Tibial nerve (tissue), 4 donors: ENCODE data around the gene DDX10.

Source experiments
- EP300 ChIP-seq, 2 donors: sonication (generic); formaldehyde crosslinking; IDR thresholded peaks; one replicate each; pipeline ENCODE4 v1.6.1; 2017; ENCODE audit warnings: antibody characterized with exemption in 2 of 2, mild to moderate bottlenecking in 1 of 2
- TF ChIP-seq, protein P1 (sequence below), 5 experiments: fragments of 200-600 bp in 3 of 5; fragments of 450-650 bp in 2 of 5; sonication (generic) in 3 of 5; IDR thresholded peaks; one replicate each; pipeline ENCODE4 v1.5.1; 2016 to 2019; ENCODE audit warnings: antibody characterized with exemption in 5 of 5, mild to moderate bottlenecking in 3 of 5, moderate library complexity in 2 of 5

DNA sequence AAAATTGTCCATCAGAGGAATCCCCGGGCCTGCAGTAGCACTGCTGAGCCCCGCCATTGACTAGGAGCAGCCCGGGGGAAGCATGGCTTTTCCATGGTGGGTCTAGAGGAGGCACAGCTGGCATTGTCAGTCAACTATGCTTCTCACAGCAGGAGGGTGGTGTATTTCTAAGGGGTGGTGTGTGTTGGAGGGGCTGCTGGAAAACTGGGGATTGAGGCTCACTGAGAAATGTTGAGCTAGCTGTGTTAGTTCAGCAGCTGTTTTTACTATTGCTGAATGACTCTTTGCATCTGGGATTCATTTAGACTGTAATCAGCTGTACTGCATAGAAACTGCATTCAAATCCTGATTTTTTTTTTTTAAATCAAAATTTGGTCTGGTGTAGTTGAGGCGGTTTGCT, 5.6 kb downstream of the DDX10 start:
- TF ChIP-seq, protein P1, sequence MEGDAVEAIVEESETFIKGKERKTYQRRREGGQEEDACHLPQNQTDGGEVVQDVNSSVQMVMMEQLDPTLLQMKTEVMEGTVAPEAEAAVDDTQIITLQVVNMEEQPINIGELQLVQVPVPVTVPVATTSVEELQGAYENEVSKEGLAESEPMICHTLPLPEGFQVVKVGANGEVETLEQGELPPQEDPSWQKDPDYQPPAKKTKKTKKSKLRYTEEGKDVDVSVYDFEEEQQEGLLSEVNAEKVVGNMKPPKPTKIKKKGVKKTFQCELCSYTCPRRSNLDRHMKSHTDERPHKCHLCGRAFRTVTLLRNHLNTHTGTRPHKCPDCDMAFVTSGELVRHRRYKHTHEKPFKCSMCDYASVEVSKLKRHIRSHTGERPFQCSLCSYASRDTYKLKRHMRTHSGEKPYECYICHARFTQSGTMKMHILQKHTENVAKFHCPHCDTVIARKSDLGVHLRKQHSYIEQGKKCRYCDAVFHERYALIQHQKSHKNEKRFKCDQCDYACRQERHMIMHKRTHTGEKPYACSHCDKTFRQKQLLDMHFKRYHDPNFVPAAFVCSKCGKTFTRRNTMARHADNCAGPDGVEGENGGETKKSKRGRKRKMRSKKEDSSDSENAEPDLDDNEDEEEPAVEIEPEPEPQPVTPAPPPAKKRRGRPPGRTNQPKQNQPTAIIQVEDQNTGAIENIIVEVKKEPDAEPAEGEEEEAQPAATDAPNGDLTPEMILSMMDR (IDR thresholded peaks at IDR 0.05), result no peak
- no peak for TF ChIP-seq EP300 (IDR thresholded peaks at IDR 0.05)
